Stimulated activated CD4-positive, alpha-beta T cell treated with anti-CD3 and anti-CD28 coated beads, Interleukin-15, amount 100 ng/mL, for 48 hours (primary cell): ENCODE measurements around the gene TRIM41.
A peak's percentile ranks its signal among the peaks of the same experiment; 100 is the strongest.
"Not testable (repeated sequence)": the region's sequence is repeated elsewhere in the genome, so short reads cannot be mapped to it uniquely, and the experiment has no call there.

Experiments
- DNase-seq, 2 donors: peaks; one replicate each; pipeline ENCODE4 v3.0.0-alpha.2; 2020; ENCODE audit warnings: low read depth in 2 of 2

The TRIM41 gene

GRCh38 chr5:181248277-181248676, 25.2 kb downstream of the TRIM41 start:
- no peak for DNase-seq

GRCh38 chr5:181255276-181255675, 32.2 kb downstream of the TRIM41 start:
- DNase-seq, result no peak

- DNase-seq, result no peak
Observed at GRCh38 chr5:181255836-181256578, 32.9 kb downstream of the TRIM41 start.

GRCh38 chr5:181258576-181258975, 35.5 kb downstream of the TRIM41 start:
- DNase-seq, result no peak

- no peak for DNase-seq
Observed at GRCh38 chr5:181259283-181259682, 36.2 kb downstream of the TRIM41 start.

- DNase-seq, result no peak
Observed at GRCh38 chr5:181259974-181260719, 37.1 kb downstream of the TRIM41 start.

- peak; percentile 86 to 88 for DNase-seq
Observed at GRCh38 chr5:181260720-181261319, 37.7 kb downstream of the TRIM41 start, which contains the start of gene TRIM52. TRIM52 (minus strand) TSS chr5:181261143; CDS start chr5:181260813, 330 bp downstream.

GRCh38 chr5:181261320-181262049, 38.4 kb downstream of the TRIM41 start:
- peak; percentile 48 to 58 for DNase-seq

- DNase-seq, result no peak
Observed at GRCh38 chr5:181263633-181264032, 40.6 kb downstream of the TRIM41 start.

- no peak for DNase-seq
Observed at GRCh38 chr5:181265092-181265671, 42.1 kb downstream of the TRIM41 start.

- DNase-seq, result not testable (repeated sequence)
Observed at GRCh38 chr5:181267291-181267904, 44.3 kb downstream of the TRIM41 start.

- DNase-seq, result not testable (repeated sequence)
Observed at GRCh38 chr5:181267907-181268306, 44.8 kb downstream of the TRIM41 start.

GRCh38 chr5:181271081-181271480, 48.0 kb downstream of the TRIM41 start:
- no peak for DNase-seq

GRCh38 chr5:181273433-181273744, 50.3 kb downstream of the TRIM41 start:
- DNase-seq, result not testable (repeated sequence)

GRCh38 chr5:181280251-181280762, 57.2 kb downstream of the TRIM41 start:
- DNase-seq, result no peak

- no peak for DNase-seq
Observed at GRCh38 chr5:181281077-181281983, 58.2 kb downstream of the TRIM41 start.

GRCh38 chr5:181281984-181282316, 58.9 kb downstream of the TRIM41 start:
- DNase-seq, result no peak

GRCh38 chr5:181282415-181282814, 59.3 kb downstream of the TRIM41 start:
- not testable (repeated sequence) for DNase-seq

- no peak for DNase-seq
Observed at GRCh38 chr5:181282874-181283273, 59.8 kb downstream of the TRIM41 start.

- DNase-seq, result no peak
Observed at GRCh38 chr5:181283347-181283746, 60.3 kb downstream of the TRIM41 start.
